GM23338 (cell line): ENCODE measurements around the gene FST.

Experiments
- CREB1 ChIP-seq: fragments of 250-450 bp; sonication (Bioruptor Pico); IDR thresholded peaks from 2 replicates; pipeline ENCODE4 v1.5.0; 2020; ENCODE audit warnings: low read depth, mild to moderate bottlenecking, moderate library complexity
- EZH2 ChIP-seq: fragments of 200-600 bp; sonication (generic); IDR thresholded peaks from one replicate; pipeline ENCODE4 v1.8.0; 2017; ENCODE audit warnings: antibody characterized with exemption, mild to moderate bottlenecking, low read depth; ENCODE audit not compliant: unreplicated experiment
- EZH2phosphoT487 ChIP-seq: fragments of 200-600 bp; sonication (generic); IDR thresholded peaks from one replicate; pipeline ENCODE4 v1.8.1; 2018; ENCODE audit warnings: antibody characterized with exemption; ENCODE audit not compliant: unreplicated experiment
- JUNB ChIP-seq: IDR thresholded peaks from one replicate; pipeline ENCODE4 v1.6.1; 2016; ENCODE audit warnings: antibody characterized with exemption; ENCODE audit not compliant: unreplicated experiment
- NANOG ChIP-seq: IDR thresholded peaks from 2 replicates; pipeline ENCODE4 v1.6.1; 2016; ENCODE audit warnings: antibody characterized with exemption, borderline replicate concordance
- POLR2AphosphoS5 ChIP-seq: IDR thresholded peaks from 2 replicates; pipeline ENCODE4 v1.6.1; 2016; ENCODE audit warnings: antibody characterized with exemption, low read depth
- STAT1 ChIP-seq: IDR thresholded peaks from one replicate; pipeline ENCODE4 v1.6.1; 2016; ENCODE audit warnings: antibody characterized with exemption; ENCODE audit not compliant: unreplicated experiment
- ZNF114 ChIP-seq: fragments of 250-450 bp; sonication (Bioruptor Pico); IDR thresholded peaks from 2 replicates; pipeline ENCODE4 v1.5.0; 2020; ENCODE audit warnings: mild to moderate bottlenecking, moderate library complexity
- ZNF331 ChIP-seq: fragments of 250-450 bp; sonication (Bioruptor Pico); IDR thresholded peaks from 2 replicates; pipeline ENCODE4 v1.5.0; 2020; ENCODE audit warnings: low read depth, mild to moderate bottlenecking, moderate library complexity
- TF ChIP-seq, protein P1 (sequence below), 2 experiments: fragments of 200-600 bp in 1 of 2; sonication (generic) in 1 of 2; conservative IDR thresholded peaks; 2 replicates each; pipeline versions ENCODE4 v1.5.1 to v1.6.1; 2016 to 2017; ENCODE audit warnings: antibody characterized with exemption in 2 of 2, low read depth in 2 of 2, mild to moderate bottlenecking in 2 of 2, moderate library complexity in 1 of 2
- TF ChIP-seq, protein P2 (sequence below): IDR thresholded peaks from one replicate; pipeline ENCODE4 v1.6.1; 2018; ENCODE audit warnings: antibody characterized with exemption; ENCODE audit not compliant: unreplicated experiment
- TF ChIP-seq, protein P3 (sequence below): fragments of 250-450 bp; sonication (Bioruptor Pico); IDR thresholded peaks from 2 replicates; pipeline ENCODE4 v1.5.0; 2020; ENCODE audit warnings: mild to moderate bottlenecking, moderate library complexity

DNA sequence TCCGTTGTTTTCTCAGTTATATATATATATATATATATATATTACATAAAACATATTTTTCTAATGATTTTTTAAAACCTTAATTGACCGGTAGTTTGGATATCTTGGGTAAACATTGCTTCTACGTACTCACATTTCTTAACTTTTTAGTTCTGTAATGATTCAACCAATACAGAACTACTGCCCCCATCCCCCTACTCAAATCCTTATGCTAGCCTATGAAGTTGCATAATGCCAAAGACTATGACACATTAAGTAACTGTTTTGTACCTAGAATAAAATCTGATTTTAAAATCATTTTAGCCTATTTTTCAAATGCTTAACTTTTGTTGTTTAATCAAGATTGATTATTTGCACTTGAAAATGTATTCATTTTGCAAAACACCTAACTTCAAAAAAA, 4.4 kb upstream of the FST start:
- no peak for TF ChIP-seq EZH2phosphoT487
- TF ChIP-seq, protein P1, sequence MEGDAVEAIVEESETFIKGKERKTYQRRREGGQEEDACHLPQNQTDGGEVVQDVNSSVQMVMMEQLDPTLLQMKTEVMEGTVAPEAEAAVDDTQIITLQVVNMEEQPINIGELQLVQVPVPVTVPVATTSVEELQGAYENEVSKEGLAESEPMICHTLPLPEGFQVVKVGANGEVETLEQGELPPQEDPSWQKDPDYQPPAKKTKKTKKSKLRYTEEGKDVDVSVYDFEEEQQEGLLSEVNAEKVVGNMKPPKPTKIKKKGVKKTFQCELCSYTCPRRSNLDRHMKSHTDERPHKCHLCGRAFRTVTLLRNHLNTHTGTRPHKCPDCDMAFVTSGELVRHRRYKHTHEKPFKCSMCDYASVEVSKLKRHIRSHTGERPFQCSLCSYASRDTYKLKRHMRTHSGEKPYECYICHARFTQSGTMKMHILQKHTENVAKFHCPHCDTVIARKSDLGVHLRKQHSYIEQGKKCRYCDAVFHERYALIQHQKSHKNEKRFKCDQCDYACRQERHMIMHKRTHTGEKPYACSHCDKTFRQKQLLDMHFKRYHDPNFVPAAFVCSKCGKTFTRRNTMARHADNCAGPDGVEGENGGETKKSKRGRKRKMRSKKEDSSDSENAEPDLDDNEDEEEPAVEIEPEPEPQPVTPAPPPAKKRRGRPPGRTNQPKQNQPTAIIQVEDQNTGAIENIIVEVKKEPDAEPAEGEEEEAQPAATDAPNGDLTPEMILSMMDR (conservative IDR thresholded peaks at IDR 0.05; ENCODE audit: low read depth in 2 of 2) = no peak
- TF ChIP-seq, protein P2, sequence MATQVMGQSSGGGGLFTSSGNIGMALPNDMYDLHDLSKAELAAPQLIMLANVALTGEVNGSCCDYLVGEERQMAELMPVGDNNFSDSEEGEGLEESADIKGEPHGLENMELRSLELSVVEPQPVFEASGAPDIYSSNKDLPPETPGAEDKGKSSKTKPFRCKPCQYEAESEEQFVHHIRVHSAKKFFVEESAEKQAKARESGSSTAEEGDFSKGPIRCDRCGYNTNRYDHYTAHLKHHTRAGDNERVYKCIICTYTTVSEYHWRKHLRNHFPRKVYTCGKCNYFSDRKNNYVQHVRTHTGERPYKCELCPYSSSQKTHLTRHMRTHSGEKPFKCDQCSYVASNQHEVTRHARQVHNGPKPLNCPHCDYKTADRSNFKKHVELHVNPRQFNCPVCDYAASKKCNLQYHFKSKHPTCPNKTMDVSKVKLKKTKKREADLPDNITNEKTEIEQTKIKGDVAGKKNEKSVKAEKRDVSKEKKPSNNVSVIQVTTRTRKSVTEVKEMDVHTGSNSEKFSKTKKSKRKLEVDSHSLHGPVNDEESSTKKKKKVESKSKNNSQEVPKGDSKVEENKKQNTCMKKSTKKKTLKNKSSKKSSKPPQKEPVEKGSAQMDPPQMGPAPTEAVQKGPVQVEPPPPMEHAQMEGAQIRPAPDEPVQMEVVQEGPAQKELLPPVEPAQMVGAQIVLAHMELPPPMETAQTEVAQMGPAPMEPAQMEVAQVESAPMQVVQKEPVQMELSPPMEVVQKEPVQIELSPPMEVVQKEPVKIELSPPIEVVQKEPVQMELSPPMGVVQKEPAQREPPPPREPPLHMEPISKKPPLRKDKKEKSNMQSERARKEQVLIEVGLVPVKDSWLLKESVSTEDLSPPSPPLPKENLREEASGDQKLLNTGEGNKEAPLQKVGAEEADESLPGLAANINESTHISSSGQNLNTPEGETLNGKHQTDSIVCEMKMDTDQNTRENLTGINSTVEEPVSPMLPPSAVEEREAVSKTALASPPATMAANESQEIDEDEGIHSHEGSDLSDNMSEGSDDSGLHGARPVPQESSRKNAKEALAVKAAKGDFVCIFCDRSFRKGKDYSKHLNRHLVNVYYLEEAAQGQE = no peak
- no peak for TF ChIP-seq POLR2AphosphoS5
- TF ChIP-seq JUNB = no peak
- TF ChIP-seq CREB1 (CRISPR knock-in tag) = no peak
- TF ChIP-seq EZH2 = no peak
- TF ChIP-seq STAT1 = no peak
- no peak for TF ChIP-seq ZNF331 (CRISPR knock-in tag)
- no peak for TF ChIP-seq ZNF114 (CRISPR knock-in tag)
- no peak for TF ChIP-seq NANOG
- TF ChIP-seq, protein P3, sequence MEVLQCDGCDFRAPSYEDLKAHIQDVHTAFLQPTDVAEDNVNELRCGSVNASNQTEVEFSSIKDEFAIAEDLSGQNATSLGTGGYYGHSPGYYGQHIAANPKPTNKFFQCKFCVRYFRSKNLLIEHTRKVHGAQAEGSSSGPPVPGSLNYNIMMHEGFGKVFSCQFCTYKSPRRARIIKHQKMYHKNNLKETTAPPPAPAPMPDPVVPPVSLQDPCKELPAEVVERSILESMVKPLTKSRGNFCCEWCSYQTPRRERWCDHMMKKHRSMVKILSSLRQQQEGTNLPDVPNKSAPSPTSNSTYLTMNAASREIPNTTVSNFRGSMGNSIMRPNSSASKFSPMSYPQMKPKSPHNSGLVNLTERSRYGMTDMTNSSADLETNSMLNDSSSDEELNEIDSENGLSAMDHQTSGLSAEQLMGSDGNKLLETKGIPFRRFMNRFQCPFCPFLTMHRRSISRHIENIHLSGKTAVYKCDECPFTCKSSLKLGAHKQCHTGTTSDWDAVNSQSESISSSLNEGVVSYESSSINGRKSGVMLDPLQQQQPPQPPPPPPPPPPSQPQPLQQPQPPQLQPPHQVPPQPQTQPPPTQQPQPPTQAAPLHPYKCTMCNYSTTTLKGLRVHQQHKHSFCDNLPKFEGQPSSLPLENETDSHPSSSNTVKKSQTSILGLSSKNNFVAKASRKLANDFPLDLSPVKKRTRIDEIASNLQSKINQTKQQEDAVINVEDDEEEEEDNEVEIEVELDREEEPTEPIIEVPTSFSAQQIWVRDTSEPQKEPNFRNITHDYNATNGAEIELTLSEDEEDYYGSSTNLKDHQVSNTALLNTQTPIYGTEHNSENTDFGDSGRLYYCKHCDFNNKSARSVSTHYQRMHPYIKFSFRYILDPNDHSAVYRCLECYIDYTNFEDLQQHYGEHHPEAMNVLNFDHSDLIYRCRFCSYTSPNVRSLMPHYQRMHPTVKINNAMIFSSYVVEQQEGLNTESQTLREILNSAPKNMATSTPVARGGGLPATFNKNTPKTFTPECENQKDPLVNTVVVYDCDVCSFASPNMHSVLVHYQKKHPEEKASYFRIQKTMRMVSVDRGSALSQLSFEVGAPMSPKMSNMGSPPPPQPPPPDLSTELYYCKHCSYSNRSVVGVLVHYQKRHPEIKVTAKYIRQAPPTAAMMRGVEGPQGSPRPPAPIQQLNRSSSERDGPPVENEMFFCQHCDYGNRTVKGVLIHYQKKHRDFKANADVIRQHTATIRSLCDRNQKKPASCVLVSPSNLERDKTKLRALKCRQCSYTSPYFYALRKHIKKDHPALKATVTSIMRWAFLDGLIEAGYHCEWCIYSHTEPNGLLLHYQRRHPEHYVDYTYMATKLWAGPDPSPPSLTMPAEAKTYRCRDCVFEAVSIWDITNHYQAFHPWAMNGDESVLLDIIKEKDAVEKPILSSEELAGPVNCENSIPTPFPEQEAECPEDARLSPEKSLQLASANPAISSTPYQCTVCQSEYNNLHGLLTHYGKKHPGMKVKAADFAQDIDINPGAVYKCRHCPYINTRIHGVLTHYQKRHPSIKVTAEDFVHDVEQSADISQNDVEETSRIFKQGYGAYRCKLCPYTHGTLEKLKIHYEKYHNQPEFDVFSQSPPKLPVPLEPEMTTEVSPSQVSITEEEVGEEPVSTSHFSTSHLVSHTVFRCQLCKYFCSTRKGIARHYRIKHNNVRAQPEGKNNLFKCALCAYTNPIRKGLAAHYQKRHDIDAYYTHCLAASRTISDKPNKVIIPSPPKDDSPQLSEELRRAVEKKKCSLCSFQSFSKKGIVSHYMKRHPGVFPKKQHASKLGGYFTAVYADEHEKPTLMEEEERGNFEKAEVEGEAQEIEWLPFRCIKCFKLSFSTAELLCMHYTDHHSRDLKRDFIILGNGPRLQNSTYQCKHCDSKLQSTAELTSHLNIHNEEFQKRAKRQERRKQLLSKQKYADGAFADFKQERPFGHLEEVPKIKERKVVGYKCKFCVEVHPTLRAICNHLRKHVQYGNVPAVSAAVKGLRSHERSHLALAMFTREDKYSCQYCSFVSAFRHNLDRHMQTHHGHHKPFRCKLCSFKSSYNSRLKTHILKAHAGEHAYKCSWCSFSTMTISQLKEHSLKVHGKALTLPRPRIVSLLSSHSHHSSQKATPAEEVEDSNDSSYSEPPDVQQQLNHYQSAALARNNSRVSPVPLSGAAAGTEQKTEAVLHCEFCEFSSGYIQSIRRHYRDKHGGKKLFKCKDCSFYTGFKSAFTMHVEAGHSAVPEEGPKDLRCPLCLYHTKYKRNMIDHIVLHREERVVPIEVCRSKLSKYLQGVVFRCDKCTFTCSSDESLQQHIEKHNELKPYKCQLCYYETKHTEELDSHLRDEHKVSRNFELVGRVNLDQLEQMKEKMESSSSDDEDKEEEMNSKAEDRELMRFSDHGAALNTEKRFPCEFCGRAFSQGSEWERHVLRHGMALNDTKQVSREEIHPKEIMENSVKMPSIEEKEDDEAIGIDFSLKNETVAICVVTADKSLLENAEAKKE (CRISPR knock-in tag) = no peak
